OCI-M1 (cell line): ENCODE results near the gene WNT10A.

ENCODE experiments used
- DNase-seq: peaks from one replicate; lab custom pipeline; 2025; lab: John Stamatoyannopoulos, UW

Gene WNT10A

DNA sequence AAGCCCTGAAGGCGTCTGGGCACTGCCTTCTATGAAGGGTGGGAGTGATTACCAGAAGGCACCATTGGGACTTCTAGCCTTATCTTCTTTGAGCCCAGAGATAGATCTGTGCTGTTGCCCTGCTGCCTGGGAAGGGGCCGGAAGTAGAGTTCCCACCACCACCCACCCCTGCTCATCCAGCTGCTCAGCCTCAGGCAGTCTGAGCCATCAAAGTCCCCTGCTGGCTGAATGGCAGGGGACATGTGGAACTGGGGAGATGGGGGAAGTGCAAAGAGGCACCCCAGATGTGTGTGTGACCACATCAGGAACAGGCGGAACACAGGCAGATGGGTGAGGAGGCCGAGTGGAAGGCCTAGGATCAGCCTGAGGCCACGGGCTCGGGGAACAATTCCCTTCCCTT lies 3.3 kb upstream of the WNT10A start:
- DNase-seq: no peak

DNA sequence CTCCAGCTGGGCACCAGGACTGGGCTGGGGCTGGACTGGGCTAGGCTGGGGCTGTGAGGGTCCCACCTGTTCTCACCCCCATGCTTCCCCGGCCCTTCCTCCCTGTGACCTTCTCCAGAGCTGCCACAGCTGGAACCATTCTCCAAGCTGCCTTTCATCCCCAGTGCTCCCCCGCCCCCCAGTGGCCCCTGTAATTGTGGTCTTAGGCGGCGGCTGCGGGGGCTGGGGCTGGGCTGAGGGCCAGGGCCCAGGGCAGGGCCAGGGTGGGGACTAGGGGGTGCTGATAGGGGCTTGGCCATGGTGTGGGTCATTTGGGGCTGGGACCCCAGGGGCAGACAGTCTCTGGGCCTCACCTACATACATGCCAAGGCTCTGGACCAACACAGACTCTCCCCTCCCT lies 2.8 kb upstream of the WNT10A start:
- no peak for DNase-seq

DNA sequence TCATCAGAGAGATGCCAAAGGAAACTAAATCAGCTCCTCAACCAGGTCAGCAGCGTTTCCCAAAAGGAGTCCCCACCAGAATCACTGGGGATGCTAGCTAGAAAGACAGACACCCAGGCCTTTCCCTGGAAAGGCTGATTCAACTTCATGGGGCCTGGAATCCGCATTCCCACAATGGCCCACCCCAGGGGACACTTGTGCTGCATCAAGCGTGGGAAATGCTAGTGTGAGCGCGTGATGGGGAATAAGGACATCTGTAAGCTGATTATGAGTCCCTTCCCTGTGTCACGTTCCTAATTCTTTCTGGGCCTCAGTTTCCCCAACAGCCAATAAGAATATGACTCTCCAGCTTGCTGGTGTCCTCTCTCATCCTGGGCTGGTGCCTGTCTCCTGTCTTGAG lies 2.2 kb upstream of the WNT10A start:
- DNase-seq: no peak

DNA sequence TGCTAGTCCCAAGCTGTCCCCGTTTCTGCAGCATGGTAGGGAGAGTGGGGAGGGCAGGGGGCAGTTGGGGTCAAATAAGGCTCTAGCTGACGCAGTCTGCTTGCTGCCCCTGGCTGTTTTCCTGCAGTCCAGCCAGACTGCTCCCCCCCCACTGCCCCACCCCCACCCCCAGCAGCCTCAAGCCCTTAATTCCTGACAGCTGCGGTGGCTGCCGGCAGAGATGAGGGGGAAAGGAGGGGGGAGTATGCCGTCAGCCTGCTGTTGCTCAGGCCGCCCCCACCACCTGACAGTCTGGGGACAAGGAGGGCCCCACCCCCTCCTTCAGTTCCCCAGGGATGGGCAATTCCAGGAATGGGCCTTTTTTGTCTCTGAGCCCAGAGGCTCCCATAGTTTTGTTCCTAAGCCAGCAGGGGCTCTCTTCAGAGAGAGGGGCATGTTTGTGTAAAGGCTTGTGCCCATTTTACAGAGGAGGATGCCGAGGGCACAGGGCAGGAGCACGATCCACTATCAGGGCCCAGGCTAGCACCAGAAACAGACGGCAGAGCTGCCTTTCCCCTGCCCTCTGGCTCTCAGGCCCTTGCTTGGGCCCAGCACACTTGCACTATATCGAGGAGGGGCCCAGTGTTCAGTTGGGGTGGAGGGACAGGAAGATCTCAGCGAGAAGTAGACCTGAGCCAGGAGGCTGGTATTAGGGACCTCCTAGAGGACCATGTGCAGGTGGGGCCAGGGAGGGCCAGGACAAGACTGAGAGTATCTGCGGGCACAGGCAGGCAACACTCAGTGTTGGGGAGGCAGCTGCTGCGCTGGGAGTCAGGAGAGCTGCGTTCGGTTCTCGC lies 1.5 kb upstream of the WNT10A start:
- DNase-seq: no peak

DNA sequence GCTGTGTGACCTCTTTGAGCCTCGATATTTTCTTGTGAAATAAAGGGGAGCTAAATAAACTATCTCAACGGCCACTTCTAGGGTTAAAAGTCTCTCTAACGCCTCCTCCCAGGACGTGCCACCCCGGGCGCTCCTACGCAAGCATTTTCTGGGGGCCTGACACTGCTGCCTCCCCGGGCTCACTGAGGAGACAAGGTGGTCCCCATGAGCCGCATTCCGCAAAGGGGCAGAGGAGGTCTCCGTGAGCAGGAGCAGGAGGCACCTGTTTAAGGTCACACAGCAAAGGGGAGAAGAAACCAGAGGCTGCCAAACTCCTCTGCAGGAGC lies 913 bp upstream of the WNT10A start:
- no peak for DNase-seq

DNA sequence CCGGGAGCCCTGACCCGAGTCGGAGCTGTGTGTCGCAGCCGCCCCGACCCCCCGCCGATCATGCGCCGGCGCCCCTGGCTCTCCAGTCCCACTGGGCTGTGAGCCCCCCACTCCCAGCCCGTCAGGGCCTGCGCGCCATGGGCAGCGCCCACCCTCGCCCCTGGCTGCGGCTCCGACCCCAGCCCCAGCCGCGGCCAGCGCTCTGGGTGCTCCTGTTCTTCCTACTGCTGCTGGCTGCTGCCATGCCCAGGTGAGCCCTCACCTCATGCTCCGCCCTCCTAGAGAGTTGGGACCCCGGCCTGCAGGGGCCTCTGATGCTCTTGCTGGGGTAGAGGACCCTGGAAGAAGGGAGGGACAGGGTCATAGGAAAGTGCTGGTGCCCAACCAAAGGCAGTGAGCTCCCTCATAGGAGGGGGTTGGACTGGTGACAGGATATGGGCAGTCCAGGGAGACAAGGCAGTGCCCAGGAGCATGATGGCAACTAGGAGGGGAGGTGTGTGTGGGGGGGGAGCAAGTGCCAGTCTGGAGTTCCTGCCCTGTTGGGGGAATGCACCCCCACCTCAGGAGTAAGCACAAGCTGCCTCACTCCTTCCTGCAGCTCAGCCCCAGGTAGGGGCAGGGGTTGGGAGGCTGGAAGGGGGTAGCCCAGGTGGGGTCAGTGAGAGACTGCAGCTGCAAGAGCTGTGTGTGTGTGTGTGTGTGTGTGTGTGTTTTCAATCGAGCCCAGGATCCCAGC lies 375 bp downstream of the WNT10A start:
- no peak for DNase-seq

DNA sequence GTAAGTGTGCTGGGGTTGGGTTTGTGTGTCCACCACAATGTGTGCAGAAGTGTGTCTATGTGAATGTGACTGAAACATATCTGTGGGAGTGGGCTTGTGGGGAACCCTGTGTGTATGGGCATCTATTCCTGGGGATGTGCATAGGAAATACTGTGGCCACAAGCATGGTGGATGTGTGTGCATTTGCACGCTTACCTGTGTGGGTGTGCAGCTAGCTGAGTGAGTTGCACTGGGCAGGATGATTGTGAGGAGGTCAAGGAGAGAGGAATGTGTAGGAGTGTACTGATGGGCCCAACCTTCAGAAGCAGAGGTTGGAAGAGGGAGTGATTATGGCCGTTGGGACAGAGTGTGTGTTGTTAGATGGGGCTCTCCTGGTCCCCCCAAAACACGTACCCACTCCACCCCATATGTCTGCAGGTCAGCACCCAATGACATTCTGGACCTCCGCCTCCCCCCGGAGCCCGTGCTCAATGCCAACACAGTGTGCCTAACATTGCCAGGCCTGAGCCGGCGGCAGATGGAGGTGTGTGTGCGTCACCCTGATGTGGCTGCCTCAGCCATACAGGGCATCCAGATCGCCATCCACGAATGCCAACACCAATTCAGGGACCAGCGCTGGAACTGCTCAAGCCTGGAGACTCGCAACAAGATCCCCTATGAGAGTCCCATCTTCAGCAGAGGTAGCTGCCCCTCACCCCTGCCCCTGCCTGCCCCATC lies 1.2 kb downstream of the WNT10A start:
- no peak for DNase-seq

DNA sequence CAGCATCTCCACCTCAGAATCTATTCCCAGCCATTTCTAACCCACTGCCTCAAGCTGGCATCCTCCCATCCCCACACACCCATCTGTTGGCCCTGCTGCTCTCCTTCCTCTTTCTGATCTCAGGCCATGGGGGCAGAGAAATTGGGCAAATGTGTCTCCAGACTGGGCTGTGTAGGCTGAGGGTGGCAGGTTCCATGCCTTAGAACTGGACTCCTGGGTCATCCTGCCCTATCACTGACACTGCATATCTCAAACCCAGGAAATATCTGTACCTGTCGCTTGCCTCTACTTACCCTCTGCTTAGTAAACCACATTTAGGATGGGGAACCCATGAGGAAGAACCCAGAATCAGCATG lies 1.8 kb downstream of the WNT10A start:
- no peak for DNase-seq

DNA sequence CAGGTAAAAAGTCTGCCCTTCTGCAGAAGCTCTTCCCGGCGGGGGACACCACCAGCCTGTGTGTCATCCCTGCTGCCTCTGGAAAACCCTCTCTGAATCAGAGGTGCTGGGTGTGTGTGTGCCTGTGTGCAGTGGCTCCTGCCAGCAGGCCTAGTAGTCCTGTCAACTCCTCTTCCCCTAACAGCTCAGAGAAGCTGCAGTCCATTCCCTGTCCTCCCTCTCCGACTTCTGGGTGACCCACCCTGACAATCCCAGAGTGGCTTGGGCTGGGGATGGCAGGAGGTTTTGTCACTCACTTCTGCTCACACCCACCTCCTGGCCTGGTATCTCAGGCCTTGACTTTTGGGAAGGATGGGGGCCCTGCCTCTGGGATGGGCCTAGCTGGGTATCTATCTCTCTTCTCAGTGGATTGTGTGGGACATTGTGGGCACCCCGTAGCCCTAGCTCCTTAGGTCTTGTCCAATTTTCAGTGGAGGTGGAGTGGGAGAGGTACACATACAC lies 2.3 kb downstream of the WNT10A start:
- DNase-seq: no peak

DNA sequence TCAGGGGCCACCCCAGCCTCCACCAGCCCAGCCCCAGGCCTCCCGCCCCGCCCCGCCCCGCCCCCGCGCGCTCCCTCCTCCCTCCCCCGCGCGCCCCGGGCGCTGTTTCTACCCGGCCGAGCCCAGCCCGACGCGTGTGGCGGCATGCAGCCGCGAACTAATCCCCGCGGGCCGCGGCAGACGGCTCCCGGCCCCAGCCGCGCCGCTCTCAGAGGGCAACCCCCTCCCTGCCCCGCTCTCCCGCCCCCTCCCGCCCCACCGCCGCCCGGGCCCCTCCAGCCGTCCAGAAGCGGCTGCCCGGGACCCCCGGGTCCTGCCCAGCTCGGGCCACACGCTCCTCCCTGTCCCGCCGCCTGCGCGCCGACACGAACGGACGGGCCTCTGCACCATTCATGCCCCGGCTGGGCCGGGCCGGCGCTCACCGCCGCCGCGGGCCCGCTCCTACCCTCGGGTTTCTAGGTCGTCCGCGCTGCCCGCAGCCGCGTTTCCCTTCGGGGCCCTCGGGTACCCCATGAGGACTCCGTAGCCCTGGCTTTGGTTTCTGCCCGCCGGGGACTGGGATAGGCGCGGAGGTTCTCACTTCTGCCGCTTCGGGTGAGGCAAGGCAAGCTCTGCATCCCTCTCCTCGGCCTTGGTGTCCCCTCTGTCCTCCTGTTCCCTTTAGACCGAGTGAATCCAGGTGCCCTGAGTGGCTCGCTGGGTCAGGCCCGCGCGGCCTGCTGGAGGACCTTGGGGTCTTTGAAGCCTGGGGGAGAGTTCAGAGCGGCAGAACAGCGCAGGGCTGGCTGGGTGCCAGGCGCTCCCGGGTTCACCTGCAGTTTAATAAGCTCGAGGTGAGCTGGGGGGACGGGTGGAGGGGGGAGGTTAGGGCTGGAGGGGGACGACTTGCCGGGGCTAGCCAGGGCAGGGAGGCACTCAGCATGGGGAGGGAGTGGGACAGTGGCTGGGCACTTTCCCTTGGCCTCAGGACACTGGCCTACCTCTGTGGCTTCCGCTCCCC lies 3.1 kb downstream of the WNT10A start:
- DNase-seq: no peak

DNA sequence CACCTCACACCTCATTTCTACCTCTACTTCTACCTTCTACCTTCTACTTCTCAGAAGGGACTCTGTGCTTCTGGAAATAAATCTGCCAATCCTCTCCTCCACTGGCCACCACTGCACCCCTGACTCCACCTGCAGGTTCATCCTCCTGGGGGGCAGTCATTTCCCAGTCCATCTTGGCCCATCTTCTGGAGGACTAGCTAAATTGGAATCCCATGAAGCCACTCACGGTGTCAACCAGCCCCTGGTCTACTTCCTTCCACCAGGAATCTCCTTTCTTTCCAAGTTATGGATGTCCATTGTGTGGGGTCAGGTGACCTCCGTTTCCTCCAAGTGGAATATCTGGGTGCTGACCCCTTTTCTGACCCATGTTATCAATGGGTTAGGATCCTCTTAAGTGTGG lies 3.9 kb downstream of the WNT10A start:
- DNase-seq: no peak

DNA sequence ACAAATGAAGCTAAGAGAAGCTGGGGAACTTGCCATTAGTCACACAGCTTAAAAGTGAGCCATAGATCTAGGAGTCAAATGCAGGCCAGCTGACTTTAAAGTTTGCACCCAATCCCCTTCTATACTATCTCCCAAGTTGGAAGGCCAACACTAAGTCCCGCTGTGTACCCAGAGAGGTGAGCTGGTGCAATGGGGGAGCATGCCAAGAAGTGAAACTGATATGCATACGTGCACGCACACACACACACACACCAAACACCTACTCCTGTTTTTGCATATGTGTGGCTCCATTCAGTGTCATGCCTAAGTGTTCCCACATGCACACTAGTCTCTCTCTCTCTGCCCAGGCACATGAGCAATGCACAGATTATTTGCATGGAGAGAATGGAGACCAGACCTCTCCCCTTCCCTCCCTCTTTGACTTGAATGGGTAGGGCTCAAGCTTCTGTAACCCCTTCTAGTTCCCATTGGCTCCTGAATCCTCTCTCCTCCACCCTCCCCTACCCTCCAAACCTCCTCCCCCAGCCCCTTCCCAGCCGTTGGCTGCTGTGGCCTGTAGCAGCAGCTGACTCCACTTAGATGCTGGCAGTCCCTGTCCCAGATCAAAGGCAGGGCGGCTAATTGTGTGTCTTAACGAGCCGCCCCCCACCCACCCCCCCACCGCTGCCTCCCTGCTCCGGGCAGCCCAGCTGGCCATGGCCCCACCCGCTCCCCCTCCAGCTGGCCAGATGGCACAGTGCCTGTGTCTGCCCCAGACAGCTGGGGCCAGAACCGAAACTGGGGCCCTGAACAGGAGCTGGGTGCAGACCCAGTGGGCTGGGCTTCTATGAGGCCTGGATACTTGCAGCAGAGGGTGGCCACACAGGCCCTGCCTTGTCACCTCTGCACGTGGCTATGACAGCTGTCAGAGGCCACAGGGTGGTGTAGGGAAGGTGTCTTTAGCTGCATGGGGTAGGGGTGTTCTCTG lies 5.6 kb downstream of the WNT10A start:
- no peak for DNase-seq

DNA sequence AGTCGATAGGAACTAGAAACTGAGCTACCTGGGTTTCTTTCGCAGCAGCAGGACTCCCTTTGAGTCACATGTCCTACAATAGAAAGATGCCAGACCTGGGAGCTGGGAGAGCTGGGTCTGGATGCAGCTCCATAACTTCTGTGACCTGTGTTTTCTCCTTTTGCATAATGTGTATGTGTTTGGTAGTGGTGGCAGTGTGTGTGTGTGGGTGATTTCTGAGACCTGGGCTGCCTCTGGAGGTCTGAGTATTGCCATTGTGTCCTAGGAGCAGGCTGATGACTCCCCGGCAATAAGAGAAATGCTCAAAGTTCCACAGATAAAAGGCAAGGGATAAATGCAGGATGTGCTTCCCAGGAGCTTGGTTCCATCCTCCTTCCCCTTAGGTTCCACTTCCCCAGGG lies 6.4 kb downstream of the WNT10A start:
- DNase-seq: no peak

DNA sequence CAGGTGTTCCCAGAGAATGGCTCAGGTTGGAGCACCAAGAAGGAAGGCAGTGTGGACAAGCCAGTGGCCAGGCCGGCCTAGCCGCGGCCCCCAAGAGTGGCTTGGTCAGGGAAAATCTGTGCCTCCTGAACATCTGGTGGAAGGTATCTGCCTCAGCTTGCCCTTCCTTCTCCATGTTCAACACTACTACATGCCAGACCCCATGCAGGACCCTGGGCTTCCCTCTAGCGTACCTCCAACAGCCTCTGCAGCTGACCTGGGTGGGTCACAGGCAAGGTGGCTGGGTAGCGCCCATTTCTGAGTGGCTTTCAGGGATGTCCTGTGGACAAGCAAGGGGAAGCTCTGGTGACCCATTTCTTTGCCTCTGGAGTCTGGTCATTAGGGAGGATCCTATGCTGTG lies 7.7 kb downstream of the WNT10A start:
- DNase-seq: no peak

DNA sequence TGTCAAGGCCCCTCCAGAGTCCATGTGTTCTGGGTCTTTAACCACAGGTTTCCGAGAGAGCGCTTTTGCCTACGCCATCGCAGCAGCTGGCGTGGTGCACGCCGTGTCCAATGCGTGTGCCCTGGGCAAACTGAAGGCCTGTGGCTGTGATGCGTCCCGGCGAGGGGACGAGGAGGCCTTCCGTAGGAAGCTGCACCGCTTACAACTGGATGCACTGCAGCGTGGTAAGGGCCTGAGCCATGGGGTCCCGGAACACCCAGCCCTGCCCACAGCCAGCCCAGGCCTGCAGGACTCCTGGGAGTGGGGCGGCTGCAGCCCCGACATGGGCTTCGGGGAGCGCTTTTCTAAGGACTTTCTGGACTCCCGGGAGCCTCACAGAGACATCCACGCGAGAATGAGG lies 9.3 kb downstream of the WNT10A start:
- no peak for DNase-seq

DNA sequence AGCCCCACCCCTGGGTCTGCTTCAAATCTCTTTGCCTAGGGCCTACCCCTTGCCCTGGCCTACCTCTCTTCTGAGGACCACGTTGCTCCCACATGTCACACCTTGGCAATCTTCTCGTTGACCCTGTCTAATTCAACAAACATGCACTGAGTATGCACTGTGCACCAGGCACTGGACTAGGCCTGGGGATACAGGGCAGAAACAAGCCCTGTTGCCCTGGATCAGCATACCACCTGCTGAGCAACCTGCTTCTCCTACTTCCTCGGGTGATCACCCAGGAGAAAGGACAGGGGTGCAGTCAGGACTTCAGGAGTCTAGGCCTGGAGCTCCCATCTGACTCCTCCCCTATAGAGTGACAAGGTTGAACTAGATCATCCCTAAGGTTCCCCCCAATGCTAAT lies 9.7 kb downstream of the WNT10A start:
- no peak for DNase-seq

DNA sequence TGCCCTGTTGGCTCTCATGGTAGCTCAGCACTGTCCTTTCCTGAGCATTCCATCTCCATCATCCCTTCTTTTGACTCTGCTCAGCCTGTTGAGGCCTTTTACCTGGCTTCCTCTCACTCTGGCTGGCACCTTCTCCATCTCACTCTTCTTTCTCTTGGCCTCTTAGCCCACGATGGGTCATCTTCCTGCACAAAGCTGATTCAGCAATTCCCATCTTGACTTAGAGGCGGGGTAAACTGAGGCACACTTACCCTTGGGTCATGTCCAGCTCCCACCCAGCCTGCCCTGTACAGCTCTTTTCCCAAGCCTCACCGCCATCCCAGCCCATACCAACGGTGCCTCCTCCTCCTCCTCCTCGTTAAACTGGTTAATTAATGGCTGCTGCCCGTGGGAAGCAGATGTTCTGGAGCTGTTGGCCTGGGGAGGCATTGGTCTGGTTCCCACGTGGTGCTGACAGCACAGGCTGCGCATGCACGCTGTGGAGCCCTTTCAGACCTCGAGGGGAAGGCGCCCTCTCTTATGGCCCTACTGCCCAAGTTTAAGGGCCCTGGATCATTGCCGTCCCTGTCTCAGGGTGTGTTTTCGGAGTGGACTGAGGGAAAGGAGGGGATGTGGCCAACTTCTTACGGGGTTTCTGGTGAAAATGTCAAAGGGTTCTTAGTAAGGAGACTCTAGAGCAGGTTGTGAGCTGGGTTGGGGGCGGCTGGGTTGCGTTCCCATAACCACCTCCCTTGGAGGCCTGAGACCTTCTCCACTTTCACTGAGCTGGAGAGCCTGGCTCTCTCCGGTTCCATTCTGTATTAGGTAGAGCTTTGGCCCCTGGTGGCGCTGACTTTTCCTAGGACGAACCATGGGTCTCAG lies 10.9 kb downstream of the WNT10A start:
- no peak for DNase-seq

DNA sequence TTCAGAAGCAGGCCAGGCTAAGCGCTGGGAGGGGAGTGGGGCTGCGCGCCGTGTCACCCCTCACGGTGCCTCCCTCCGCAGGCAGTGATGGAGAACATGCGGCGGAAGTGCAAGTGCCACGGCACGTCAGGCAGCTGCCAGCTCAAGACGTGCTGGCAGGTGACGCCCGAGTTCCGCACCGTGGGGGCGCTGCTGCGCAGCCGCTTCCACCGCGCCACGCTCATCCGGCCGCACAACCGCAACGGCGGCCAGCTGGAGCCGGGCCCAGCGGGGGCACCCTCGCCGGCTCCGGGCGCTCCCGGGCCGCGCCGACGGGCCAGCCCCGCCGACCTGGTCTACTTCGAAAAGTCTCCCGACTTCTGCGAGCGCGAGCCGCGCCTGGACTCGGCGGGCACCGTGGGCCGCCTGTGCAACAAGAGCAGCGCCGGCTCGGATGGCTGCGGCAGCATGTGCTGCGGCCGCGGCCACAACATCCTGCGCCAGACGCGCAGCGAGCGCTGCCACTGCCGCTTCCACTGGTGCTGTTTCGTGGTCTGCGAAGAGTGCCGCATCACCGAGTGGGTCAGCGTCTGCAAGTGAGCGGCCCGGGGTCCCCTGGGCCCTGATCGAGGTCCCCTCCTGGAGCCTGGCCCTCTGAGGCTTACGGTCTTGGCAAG lies 12.2 kb downstream of the WNT10A start:
- DNase-seq: peak; percentile 77
